ENCODE data around the gene BTNL2.
A peak's percentile ranks its signal among the peaks of the same experiment; 100 is the strongest.

The BTNL2 gene

GRCh38 chr6:32415521-32416019 lies 8.6 kb upstream of the BTNL2 start:
- peak overlapping the region; percentile 40 for H3K4me2 ChIP-seq (ENCODE audit: low read length)
- no peaks in the 10 kb centered on the region for H3K4me1 ChIP-seq (ENCODE audit: control insufficient read depth in 1 of 2, insufficient read depth in 2 of 2, low read length in 2 of 2)
- H2BK12ac ChIP-seq (ENCODE audit: low read length) = no peak overlapping the region
- WGBS (ENCODE audit: extremely low coverage, insufficient coverage, insufficient read length) = no CpG with 5 or more reads among the region's 13 CpGs
- no peak overlapping the region for H3K14ac ChIP-seq (ENCODE audit: low read length)
- no peaks in the 10 kb centered on the region for H3K36me3 ChIP-seq (ENCODE audit: control insufficient read depth in 1 of 2, insufficient read depth in 2 of 2, low read length in 2 of 2)
- no peak overlapping the region for H4K8ac ChIP-seq (ENCODE audit: low read depth, low read length)
- no peak overlapping the region for H3K23ac ChIP-seq (ENCODE audit: low read length)
- no peak overlapping the region for H2BK5ac ChIP-seq (ENCODE audit: low read depth, low read length, poor library complexity)
- H3K27me3 ChIP-seq (ENCODE audit: insufficient read depth, low read length) = no peaks in the 10 kb centered on the region
- H4K12ac ChIP-seq (ENCODE audit: low read depth, low read length) = no peak overlapping the region
- peak; percentile 72 to 90 for DNase-seq
- no peaks in the 10 kb centered on the region for H3K79me2 ChIP-seq (ENCODE audit: control insufficient read depth, insufficient read depth, low read length, poor library complexity)
- no peak overlapping the region for H3K27ac ChIP-seq (ENCODE audit: low read depth, low read length)
- H3K9me3 ChIP-seq (ENCODE audit: insufficient read depth, low read depth, low read length) = no peaks in the 10 kb centered on the region
- no peaks in the 10 kb centered on the region for H3K79me1 ChIP-seq (ENCODE audit: low read length)
- no peak overlapping the region for H3K4me3 ChIP-seq (ENCODE audit: low read depth, low read length)
- no peak overlapping the region for H3K18ac ChIP-seq (ENCODE audit: low read length)
- no peak overlapping the region for H2AK5ac ChIP-seq (ENCODE audit: low read length)
- H3K9ac ChIP-seq (ENCODE audit: low read length) = no peak overlapping the region
- no peak overlapping the region for H2AFZ ChIP-seq (ENCODE audit: insufficient read depth, low read length, poor library complexity)
- no peak overlapping the region for H2BK120ac ChIP-seq (ENCODE audit: insufficient read depth, low read length, poor library complexity)
- H3K4ac ChIP-seq (ENCODE audit: low read depth, low read length) = no peak overlapping the region
- no peak overlapping the region for H4K91ac ChIP-seq (ENCODE audit: low read depth, low read length)

- no peaks in the 10 kb centered on the region for H3K79me1 ChIP-seq (ENCODE audit: low read length)
- H3K27ac ChIP-seq (ENCODE audit: low read depth, low read length) = no peak overlapping the region
- H2BK12ac ChIP-seq (ENCODE audit: low read length) = no peak overlapping the region
- H3K4me1 ChIP-seq (ENCODE audit: control insufficient read depth in 1 of 2, insufficient read depth in 2 of 2, low read length in 2 of 2) = no peaks in the 10 kb centered on the region
- no peak overlapping the region for H3K9ac ChIP-seq (ENCODE audit: low read length)
- H4K91ac ChIP-seq (ENCODE audit: low read depth, low read length) = no peak overlapping the region
- H2AK5ac ChIP-seq (ENCODE audit: low read length) = no peak overlapping the region
- no peak overlapping the region for H3K23ac ChIP-seq (ENCODE audit: low read length)
- no peak overlapping the region for H2BK5ac ChIP-seq (ENCODE audit: low read depth, low read length, poor library complexity)
- no peaks in the 10 kb centered on the region for H3K9me3 ChIP-seq (ENCODE audit: insufficient read depth, low read depth, low read length)
- no peak overlapping the region for H3K4ac ChIP-seq (ENCODE audit: low read depth, low read length)
- no peak overlapping the region for H2AFZ ChIP-seq (ENCODE audit: insufficient read depth, low read length, poor library complexity)
- no peak overlapping the region for H3K18ac ChIP-seq (ENCODE audit: low read length)
- DNase-seq = peak; percentile 52 to 85
- no peak overlapping the region for H2BK120ac ChIP-seq (ENCODE audit: insufficient read depth, low read length, poor library complexity)
- no peaks in the 10 kb centered on the region for H3K79me2 ChIP-seq (ENCODE audit: control insufficient read depth, insufficient read depth, low read length, poor library complexity)
- WGBS (ENCODE audit: extremely low coverage, insufficient coverage, insufficient read length) = no CpG with 5 or more reads among the region's 11 CpGs
- no peaks in the 10 kb centered on the region for H3K36me3 ChIP-seq (ENCODE audit: control insufficient read depth in 1 of 2, insufficient read depth in 2 of 2, low read length in 2 of 2)
- no peak overlapping the region for H4K8ac ChIP-seq (ENCODE audit: low read depth, low read length)
- H3K4me3 ChIP-seq (ENCODE audit: low read depth, low read length) = no peak overlapping the region
- no peak overlapping the region for H3K14ac ChIP-seq (ENCODE audit: low read length)
- H3K27me3 ChIP-seq (ENCODE audit: insufficient read depth, low read length) = no peaks in the 10 kb centered on the region
- no peak overlapping the region for H3K4me2 ChIP-seq (ENCODE audit: low read length)
- H4K12ac ChIP-seq (ENCODE audit: low read depth, low read length) = no peak overlapping the region
Measured at GRCh38 chr6:32413427-32414047, 6.6 kb upstream of the BTNL2 start.

- Histone ChIP-seq H3K4me3 (ENCODE audit: low read depth, low read length) (no peak overlapping the region), H3K4ac (ENCODE audit: low read depth, low read length) (no peak overlapping the region), H4K12ac (ENCODE audit: low read depth, low read length) (no peak overlapping the region)
Measured at GRCh38 chr6:32411566-32412327, 4.8 kb upstream of the BTNL2 start.

GRCh38 chr6:32410906-32411305 lies 3.9 kb upstream of the BTNL2 start:
- Histone ChIP-seq H4K8ac (ENCODE audit: low read depth, low read length) (no peak overlapping the region), H3K4me1 (ENCODE audit: control insufficient read depth in 1 of 2, insufficient read depth in 2 of 2, low read length in 2 of 2) (no peaks in the 10 kb centered on the region), H3K9me3 (ENCODE audit: insufficient read depth, low read depth, low read length) (no peaks in the 10 kb centered on the region), H3K27me3 (ENCODE audit: insufficient read depth, low read length) (no peaks in the 10 kb centered on the region), H2BK120ac (ENCODE audit: insufficient read depth, low read length, poor library complexity) (no peak overlapping the region), H3K79me2 (ENCODE audit: control insufficient read depth, insufficient read depth, low read length, poor library complexity) (no peaks in the 10 kb centered on the region), H3K18ac (ENCODE audit: low read length) (no peak overlapping the region), H3K4ac (ENCODE audit: low read depth, low read length) (no peak overlapping the region), H3K36me3 (ENCODE audit: control insufficient read depth in 1 of 2, insufficient read depth in 2 of 2, low read length in 2 of 2) (no peaks in the 10 kb centered on the region), H4K91ac (ENCODE audit: low read depth, low read length) (no peak overlapping the region), H3K9ac (ENCODE audit: low read length) (no peak overlapping the region), H3K23ac (ENCODE audit: low read length) (no peak overlapping the region), H3K27ac (ENCODE audit: low read depth, low read length) (no peak overlapping the region), H2AK5ac (ENCODE audit: low read length) (no peak overlapping the region), H4K12ac (ENCODE audit: low read depth, low read length) (no peak overlapping the region), H2BK12ac (ENCODE audit: low read length) (no peak overlapping the region), H2AFZ (ENCODE audit: insufficient read depth, low read length, poor library complexity) (no peak overlapping the region), H2BK5ac (ENCODE audit: low read depth, low read length, poor library complexity) (no peak overlapping the region), H3K4me2 (ENCODE audit: low read length) (no peak overlapping the region), H3K79me1 (ENCODE audit: low read length) (no peaks in the 10 kb centered on the region), H3K4me3 (ENCODE audit: low read depth, low read length) (no peak overlapping the region), H3K14ac (ENCODE audit: low read length) (no peak overlapping the region)
- DNase-seq = no peak
- no CpG with 5 or more reads among the region's 5 CpGs for WGBS (ENCODE audit: extremely low coverage, insufficient coverage, insufficient read length)

More at GRCh38 chr6:32411566-32412327, 4.8 kb upstream of the BTNL2 start:
- H3K4me2 ChIP-seq (ENCODE audit: low read length) = no peak overlapping the region
- WGBS (ENCODE audit: extremely low coverage, insufficient coverage, insufficient read length) = no CpG with 5 or more reads among the region's 9 CpGs
- no peak overlapping the region for H2AFZ ChIP-seq (ENCODE audit: insufficient read depth, low read length, poor library complexity)
- no peaks in the 10 kb centered on the region for H3K4me1 ChIP-seq (ENCODE audit: control insufficient read depth in 1 of 2, insufficient read depth in 2 of 2, low read length in 2 of 2)
- H3K18ac ChIP-seq (ENCODE audit: low read length) = no peak overlapping the region
- no peaks in the 10 kb centered on the region for H3K36me3 ChIP-seq (ENCODE audit: control insufficient read depth in 1 of 2, insufficient read depth in 2 of 2, low read length in 2 of 2)
- H3K14ac ChIP-seq (ENCODE audit: low read length) = no peak overlapping the region
- no peak for DNase-seq
- no peak overlapping the region for H2BK5ac ChIP-seq (ENCODE audit: low read depth, low read length, poor library complexity)
- no peaks in the 10 kb centered on the region for H3K79me2 ChIP-seq (ENCODE audit: control insufficient read depth, insufficient read depth, low read length, poor library complexity)
- H2BK12ac ChIP-seq (ENCODE audit: low read length) = no peak overlapping the region
- H3K27me3 ChIP-seq (ENCODE audit: insufficient read depth, low read length) = no peaks in the 10 kb centered on the region
- H3K79me1 ChIP-seq (ENCODE audit: low read length) = no peaks in the 10 kb centered on the region
- H2AK5ac ChIP-seq (ENCODE audit: low read length) = no peak overlapping the region
- no peak overlapping the region for H3K9ac ChIP-seq (ENCODE audit: low read length)
- no peak overlapping the region for H3K27ac ChIP-seq (ENCODE audit: low read depth, low read length)
- H2BK120ac ChIP-seq (ENCODE audit: insufficient read depth, low read length, poor library complexity) = no peak overlapping the region
- H4K91ac ChIP-seq (ENCODE audit: low read depth, low read length) = no peak overlapping the region
- no peak overlapping the region for H4K8ac ChIP-seq (ENCODE audit: low read depth, low read length)
- H3K9me3 ChIP-seq (ENCODE audit: insufficient read depth, low read depth, low read length) = no peaks in the 10 kb centered on the region
- no peak overlapping the region for H3K23ac ChIP-seq (ENCODE audit: low read length)

Measured in trophoblast cell (in vitro differentiated cells and primary cell).